T follicular helper cell (primary cell): ENCODE measurements around the gene CCDC142.
"Not testable (repeated sequence)": the region's sequence is repeated elsewhere in the genome, so short reads cannot be mapped to it uniquely, and the experiment has no call there.

ENCODE experiments used
- DNase-seq: peaks from one replicate; pipeline ENCODE4 v3.0.0-alpha.2; 2020; ENCODE audit warnings: low read depth

Gene CCDC142

DNA sequence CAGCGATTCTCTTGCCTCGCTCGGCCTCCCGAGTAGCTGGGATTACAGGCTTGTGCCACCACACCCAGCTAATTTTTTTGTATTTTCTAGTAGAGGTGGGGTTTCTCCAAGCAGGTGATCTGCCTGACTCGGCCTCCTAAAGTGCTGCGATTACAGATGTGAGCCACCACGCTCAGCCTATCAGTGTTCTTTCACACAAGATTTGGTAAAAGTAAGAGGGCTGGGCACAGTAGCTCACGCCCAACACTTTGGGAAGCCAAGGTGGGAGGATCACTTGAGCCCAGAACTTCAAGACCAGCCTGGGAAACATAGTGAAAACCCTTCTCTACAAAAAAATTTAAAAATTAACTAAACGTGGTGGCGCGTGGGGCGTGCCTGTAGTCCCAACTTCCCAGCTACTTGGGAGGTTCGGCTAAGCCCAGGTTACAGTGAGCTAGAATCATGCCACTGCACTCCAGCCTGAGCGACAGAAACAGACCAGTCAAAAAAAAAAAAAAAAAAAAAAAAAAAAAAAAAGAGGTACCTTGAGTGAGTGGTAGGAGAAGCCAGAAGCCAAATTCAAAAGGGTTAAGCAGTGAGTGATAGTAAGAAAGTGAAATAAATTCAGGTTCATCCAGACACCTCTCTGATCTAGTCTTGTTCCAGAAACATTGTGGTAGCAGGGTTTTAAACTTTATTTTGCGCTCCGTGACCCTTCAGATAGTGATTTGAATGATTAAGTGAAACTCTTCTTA is 11.3 kb downstream of the CCDC142 start:
- no peak for DNase-seq

DNA sequence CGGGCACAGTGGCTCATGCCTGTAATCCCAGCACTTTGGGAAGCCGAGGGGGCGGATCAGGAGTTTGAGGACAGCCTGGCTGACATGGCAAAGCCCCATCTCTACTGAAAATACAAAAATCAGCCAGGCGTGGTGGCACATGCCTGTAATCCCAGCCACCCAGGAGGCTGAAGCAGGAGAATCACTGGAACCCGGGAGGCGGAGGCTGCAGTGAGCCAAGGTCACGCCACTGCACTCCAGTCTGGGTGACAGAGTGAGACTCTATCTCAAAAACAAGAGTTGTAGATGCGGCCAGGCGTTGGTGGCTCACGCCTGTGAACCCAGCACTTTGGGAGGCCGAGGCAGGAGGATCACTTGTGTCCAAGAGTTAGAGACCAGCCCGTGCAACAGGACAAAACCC is 12.1 kb downstream of the CCDC142 start:
- not testable (repeated sequence) for DNase-seq

DNA sequence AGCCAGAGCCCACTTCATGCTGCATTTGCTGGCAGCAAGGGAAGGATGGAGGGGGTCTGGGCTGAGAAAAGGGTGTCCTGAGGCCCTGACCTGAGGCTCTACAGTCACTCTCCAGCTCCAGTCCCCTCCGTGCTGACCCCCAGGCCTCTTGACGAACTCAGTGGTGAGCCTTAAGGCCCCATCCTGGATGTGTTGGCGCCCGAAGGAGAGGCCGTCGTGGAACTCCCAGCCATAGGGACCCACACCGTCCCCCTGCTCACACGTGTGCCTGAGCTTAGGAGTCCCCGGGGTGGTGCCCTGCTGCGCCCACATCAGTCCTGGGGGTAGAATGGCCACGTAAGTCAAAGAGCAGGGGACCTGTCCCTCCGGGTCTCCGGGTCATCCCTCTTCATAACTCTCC is 18.4 kb downstream of the CCDC142 start:
- no peak for DNase-seq

DNA sequence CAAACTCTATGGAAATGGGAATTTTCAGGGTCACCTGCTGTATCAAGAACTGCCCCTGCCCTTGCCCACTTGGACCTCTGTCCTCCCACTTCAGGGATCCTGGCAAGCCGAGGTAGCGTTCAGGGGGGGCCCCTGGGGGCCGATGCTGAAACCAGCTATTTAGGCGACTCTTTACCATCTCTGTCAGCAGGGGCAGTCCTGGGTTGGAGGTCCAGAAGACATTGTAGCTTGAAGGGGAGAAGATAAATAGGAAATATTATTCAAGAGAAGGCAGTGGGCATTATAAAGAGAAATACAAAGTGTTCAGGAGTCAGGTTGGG is 20.1 kb downstream of the CCDC142 start:
- DNase-seq, result no peak

DNA sequence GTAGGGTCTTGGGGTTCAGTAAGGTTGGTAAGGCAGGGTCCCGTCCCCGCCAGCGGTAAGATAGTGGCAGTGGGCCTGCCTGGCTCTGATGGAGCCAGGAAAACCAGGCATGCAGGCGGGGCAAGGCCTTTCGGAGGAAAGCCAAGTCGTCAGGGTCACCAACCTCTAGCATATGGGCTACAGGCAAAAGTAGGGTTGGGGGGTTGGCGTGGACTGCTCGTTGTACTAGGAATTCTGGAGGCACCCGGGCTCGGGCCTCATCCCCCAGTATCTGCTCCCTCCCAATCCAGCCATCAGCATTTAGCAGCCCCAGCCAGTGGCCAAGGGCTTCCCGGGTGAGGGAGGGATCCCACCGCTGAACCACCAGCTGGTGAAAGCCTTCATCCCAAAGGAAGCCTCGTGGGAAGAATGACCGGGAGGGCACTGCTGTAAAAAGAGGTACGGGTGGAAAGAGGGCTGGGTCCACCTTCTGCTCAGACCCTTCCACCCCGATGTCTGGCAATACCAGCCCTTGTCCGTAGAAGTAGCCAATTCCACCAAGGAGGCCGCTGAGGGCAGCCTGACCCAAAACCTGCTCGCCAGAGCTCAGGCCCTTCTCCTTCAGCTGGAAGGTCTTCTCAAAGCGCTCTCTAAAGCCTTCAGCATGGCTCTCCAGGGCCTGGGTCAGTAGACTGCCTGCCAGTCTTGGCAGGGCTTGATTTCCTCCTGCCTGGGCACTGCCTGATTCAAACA is 20.6 kb downstream of the CCDC142 start:
- no peak for DNase-seq

DNA sequence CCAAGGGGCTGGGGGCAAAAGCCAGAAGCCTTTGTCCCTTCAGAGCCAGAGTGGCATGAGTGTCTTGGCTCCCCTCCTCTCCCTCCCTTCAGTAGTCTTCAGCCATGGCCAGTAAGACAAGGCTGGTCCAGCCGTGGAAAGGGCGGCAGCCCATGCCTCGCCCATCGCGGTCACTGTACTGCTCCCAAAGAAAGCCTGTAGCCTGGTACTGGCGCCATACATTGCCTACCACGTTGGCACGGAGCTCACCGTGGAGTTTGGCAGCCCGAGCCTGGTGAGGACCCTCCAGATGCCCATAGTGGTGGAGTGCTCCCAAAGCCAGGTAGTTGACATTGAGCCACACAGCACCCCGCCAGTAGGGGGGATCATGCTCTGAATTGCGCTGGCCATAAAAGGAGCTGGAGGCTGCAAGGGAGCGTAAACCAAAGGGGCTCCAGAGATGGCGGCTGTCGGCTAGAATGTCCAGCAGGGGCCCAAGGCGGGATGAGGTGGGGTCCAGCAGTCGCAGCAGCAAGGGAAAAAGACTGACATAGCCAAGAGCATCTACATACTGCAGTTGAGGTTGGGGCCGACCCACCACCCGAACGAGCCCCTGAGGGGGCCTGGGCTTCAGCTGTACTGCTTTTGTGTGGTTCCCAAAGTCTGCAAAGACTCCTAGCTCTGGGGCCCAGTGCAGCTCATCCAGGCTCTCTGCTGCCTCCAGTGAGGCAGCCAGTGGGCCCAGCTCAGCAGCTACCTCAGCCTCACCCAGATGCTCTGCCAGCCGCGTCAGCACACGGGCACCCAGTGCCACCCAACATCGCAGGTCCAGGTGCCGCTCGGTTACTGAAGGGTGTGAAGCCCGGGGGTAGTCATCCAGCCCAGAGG is 21.4 kb downstream of the CCDC142 start:
- DNase-seq, result no peak

DNA sequence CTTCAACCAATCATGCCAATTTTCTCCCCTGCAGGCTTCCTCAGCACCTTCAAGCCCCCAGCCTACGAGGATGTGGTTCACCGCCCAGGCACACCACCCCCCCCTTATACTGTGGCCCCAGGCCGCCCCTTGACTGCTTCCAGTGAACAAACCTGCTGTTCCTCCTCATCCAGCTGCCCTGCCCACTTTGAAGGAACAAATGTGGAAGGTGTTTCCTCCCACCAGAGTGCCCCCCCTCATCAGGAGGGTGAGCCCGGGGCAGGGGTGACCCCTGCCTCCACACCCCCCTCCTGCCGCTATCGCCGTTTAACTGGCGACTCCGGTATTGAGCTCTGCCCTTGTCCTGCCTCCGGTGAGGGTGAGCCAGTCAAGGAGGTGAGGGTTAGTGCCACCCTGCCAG is 22.6 kb downstream of the CCDC142 start:
- DNase-seq, result not testable (repeated sequence)

DNA sequence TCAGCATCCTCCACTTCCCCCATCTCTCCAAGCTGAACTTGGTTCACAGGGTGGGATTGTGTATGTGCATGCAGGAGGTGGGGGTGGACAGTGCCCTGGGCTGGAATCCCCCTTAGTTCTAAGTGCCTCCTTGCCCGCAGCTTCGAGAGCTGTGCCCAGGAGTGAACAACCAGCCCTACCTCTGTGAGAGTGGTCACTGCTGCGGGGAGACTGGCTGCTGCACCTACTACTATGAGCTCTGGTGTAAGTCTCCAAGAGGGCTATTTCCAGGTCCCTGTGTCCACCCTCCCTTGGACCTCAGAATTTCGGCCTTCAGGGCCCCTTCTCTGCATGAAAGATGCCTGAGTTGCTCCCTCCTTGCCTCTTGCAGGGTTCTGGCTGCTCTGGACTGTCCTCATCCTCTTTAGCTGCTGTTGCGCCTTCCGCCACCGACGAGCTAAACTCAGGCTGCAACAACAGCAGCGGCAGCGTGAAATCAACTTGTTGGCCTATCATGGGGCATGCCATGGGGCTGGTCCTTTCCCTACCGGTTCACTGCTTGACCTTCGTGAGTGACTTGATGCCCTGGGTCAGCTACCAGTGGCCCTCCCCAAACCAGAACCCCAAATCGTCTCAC is 23.2 kb downstream of the CCDC142 start:
- not testable (repeated sequence) for DNase-seq

DNA sequence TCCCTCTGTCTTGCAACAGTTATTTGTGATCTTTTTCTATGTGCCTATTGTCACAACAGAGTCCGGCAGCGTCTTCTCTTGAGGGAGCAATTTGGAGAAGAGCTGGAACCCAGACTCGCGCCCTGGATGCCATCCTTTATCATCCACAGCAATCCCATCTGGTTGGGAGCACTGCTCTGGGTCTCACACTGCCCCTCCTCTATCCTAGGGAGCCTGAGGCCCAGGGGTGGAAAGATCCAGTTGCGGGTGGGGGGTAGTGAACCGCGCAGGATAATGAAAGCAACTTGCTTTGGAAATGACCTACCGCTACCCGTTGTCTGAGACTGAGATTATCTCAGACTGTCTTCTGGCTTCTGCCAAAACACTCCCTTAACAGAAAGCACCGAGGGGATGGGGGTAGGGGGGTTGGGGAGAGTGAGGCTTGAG is 23.8 kb downstream of the CCDC142 start:
- DNase-seq, result no peak

DNA sequence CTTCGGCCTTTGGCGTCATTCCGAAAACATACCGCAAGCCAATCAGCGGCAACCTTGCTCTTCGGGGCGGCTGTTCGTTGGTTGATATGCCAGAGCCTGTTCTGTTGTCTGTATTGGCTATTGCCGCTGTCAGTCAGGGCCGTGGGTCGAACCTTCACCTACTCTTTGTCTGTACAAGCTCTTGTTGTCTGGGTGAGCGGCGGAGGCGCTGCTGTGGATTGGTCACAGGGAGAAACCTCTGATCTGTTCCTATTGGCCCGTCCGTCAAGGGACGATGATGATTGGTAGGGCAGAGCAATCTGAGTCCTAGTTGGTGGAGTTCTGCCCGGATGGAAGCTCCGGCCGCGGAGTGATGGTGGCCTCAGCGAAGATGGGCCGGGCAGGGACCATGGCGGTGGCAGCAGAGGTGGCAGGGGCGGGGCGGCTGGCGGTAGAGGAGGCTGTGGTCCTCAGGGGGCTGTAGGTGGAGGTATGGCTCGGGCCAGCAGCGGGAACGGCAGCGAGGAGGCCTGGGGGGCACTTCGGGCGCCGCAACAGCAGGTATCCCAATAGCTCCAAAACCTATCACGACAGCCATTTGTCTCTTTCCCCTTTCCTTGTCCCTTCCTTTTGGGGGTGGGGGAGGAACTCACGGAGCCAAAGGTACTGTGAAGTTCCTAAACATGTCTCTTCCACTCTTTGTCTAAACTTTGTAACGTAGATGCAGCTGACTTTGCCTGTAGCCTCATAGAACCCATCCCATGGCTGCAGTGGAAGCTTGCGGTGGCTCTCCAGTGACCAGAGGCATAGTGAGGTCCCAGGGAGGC is 24.5 kb downstream of the CCDC142 start, which contains the start of gene WBP1:
Gene WBP1 (plus strand): TSS at position 307 of the 806 bp plus-strand sequence. CDS start 165 bp downstream, at position 472.
- DNase-seq, result peak; percentile 99

DNA sequence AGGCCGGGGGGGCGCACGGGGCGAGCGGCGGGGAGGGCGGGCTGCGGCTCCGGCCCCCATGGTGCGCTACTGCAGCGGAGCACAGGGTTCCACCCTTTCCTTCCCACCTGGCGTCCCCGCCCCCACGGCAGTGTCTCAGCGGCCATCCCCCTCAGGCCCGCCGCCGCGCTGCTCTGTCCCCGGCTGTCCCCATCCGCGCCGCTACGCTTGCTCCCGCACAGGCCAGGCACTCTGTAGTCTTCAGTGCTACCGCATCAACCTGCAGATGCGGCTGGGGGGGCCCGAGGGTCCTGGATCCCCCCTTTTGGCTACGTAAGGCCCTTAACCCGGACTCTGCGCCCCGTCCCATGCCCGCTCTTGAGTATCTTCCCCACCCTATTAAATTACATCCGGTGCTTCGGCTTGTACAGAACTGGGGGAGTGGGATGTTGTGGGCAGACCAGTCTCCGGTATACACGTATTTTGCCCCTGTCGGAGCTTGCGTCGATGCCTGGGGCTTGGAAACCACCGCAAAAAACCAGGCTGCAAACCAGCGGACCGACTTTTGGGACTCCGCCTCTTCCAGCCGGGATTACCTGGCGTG is 25.2 kb downstream of the CCDC142 start:
- DNase-seq, result peak; percentile 66

DNA sequence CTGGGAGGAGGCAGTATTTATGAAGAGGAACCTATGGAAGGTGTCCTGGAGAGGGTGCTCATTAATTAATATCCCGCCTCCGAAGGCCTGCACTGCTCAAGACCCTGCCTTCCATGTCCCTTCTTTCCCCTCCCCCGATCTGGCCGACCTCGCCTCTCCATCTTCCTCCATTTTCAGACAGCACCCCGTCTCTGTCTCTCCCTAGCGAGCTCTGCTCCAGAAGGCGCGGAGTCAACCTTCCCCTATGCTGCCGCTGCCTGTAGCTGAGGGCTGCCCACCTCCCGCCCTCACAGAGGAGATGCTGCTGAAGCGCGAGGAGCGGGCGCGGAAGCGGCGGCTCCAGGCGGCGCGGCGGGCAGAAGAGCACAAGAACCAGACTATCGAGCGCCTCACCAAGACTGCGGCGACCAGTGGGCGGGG is 25.7 kb downstream of the CCDC142 start:
- DNase-seq, result no peak

DNA sequence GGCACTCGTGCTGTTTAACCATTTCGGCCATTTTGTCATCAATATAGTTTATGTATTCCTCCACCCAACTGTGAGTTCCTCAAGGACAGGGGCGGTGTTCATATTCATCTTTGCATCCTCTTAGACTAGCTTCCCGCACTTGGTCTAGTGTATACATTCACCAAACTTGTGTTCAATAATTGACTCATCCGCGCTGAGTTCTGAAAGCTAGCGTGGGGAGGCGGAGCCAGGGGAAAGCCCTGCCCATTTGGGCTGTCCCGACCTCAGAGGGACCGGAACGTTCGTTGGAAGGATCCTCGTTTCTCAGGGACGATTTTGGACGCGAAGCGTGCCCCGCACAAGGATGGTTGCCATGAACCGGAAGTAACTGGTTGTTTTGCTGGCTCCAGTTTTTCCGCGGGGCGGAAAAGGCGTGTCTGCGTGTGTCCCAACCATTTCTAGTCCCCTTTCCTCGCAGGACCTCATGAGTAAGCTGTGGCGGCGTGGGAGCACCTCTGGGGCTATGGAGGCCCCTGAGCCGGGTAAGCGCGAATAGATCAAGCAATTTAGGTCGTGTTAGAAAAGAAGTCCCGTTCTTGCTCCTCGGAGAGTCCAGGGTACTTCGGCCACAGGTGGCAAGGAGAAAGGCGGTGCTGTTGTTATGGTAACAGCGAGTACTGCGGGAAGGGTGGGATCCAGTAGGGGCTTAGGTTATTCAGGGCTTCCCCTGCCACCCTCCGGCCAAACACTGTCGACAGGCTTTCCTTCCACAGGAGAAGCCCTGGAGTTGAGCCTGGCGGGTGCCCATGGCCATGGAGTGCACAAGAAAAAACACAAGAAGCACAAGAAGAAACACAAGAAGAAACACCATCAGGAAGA is 27.9 kb downstream of the CCDC142 start, which contains the start of gene INO80B:
Gene INO80B (plus strand): TSS at position 434 of the 858 bp plus-strand sequence. CDS start 30 bp downstream, at position 464.
- peak; percentile 94 for DNase-seq

DNA sequence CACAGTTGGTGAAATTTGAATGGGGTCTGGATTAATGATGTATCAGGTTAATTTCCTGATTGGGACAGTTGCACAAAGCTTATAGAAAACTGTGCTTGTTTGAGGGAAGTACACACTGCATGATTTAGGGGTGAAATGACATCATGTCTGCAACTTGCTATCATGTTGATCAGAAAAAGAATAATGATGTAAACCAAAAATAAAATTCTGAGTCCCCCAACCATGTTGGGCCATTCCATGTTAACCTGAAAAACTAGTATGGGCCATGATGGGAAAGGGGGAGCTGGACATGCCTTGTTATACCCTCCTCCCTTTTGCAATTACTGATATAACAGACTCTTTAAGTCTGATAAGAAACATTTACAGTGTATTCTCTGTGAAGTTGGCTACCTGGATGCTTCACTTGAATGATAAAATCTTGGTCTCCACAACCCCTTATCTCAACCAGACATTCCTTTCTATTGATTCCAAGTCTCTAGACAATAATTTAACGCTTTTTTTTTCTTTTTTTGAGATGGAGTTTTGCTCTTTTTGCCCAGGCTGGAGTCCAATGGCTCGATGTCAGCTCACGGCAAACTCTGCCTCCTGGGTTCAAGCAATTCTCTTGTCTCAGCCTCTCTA is 32.1 kb downstream of the CCDC142 start:
- DNase-seq, result no peak

DNA sequence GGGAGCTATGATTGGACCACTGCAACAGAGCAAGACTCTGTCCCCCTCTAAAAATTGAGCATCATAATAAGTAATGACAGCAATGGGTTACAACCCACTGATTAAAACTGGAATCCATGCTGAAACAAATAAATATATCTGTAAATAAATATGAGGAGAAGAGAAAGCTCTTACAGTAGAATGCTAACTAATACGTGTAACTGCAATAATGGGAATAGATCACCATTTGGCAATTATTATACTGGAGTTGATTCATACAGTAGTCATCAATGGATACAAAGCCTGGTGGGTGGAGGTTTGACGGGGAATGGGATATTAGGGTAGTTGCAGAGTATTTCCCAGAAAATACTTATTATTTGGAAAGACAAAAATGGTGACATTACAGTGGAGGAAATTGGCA is 34.0 kb downstream of the CCDC142 start:
- no peak for DNase-seq

DNA sequence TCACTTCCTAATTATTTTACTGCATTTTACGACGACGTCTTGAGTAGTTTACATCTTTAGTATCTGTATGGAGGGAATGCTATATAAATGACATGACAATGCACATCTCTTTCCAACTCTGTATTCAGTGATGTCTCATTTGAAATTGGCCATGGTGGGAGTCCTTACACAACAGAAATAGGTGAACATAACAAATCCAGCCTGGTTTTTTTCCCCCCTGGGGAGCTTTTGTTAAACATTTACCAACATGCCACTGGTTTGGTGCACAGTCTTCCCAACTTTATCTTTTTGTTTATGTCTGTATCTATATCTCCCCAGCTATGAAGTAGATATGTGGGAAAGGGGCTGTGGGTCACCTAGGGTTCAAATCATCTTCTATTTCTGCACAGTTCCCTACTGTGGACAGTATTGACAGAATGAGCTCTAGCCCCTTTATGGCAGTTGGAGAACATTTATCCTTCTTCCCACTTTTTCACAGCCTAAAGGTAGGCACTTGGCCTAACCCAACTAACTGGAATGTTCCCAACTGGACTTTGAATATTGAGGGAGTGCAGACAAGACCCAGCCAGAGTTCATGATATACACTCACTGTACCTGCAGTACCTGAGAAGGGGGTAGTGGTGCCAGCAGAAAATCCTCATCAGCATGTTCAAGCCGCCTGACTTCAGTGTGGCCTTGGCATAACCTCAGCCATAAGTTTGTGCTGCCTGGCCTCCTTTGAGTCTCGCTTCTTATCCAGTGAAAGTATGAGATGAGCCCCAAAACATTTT is 35.4 kb downstream of the CCDC142 start:
- no peak for DNase-seq

DNA sequence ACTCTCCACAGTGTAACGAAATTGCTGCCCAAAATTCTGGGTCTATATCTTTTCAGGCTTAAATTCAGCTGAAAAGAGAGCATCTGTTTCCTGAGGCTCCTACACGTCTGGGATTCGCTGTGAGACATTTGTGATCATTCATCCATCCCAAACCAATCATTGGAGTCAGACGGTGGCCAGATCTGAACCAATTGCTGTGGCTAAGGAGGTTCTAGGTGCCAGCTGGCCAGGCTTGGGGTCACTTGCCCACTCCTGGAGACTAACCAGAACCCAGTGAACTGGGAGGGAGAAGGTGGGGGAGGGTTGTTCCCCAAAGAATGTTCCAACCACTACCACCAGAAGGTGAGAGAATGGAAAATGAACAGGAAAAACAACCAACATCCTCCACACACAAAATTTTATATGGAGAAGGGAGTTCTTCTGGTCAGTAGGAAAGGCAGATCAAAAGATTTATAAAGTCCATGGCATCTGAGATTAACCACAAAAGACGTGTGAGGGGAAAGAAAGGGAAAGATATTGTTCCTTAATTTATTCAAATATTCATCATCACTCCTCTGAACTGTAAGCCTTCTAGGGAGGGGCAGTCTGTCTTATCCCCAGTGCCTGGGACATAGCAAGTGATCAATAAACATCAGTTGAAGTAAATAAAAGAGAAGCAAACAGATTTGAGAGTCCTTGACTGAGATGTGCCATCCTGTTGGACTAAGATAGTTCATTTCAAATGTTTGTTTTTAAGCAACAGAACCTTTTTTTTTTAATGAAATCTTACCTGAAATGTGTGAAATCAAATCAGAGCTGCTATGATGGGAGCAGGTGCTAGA is 38.1 kb downstream of the CCDC142 start:
- no peak for DNase-seq
